ENCODE results near the gene ACTG2.

DNA sequence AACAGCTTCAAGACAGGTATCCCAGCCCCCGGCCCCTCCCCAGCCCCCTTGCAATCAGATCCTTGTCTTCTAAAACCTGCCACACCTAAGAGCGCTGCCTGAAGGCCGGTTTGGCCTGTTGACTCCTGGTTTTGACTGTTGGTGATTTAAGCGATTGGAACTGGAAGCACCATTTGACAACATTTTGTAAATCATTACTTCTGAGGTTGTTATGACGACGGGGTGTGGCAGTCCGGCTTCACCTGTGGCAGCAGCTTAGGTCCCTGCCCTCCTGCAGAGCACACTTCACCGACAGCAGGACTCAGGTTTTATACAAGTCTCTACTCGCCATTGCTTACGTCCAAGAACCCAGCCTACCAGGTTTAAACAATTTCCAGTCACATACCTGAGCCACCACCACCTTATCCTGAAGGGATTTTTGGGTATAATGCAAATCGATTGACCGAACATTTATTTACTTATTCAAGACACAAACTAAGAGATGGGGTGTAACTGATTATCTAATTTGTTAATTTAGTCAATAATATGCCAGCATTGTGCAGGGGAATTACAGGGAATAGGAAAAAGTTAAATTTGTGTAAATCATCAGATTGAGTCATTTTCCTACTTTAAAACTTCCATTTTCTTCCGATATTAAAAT, 33.2 kb downstream of the ACTG2 start:
- TF ChIP-seq, protein P1, sequence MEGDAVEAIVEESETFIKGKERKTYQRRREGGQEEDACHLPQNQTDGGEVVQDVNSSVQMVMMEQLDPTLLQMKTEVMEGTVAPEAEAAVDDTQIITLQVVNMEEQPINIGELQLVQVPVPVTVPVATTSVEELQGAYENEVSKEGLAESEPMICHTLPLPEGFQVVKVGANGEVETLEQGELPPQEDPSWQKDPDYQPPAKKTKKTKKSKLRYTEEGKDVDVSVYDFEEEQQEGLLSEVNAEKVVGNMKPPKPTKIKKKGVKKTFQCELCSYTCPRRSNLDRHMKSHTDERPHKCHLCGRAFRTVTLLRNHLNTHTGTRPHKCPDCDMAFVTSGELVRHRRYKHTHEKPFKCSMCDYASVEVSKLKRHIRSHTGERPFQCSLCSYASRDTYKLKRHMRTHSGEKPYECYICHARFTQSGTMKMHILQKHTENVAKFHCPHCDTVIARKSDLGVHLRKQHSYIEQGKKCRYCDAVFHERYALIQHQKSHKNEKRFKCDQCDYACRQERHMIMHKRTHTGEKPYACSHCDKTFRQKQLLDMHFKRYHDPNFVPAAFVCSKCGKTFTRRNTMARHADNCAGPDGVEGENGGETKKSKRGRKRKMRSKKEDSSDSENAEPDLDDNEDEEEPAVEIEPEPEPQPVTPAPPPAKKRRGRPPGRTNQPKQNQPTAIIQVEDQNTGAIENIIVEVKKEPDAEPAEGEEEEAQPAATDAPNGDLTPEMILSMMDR (IDR thresholded peaks at IDR 0.05), result no peak
- TF ChIP-seq POLR2A (IDR thresholded peaks at IDR 0.05), result no peak

Data from esophagus squamous epithelium (tissue), 4 donors.